ENCODE data around the gene STK11.

Gene STK11, protein sequence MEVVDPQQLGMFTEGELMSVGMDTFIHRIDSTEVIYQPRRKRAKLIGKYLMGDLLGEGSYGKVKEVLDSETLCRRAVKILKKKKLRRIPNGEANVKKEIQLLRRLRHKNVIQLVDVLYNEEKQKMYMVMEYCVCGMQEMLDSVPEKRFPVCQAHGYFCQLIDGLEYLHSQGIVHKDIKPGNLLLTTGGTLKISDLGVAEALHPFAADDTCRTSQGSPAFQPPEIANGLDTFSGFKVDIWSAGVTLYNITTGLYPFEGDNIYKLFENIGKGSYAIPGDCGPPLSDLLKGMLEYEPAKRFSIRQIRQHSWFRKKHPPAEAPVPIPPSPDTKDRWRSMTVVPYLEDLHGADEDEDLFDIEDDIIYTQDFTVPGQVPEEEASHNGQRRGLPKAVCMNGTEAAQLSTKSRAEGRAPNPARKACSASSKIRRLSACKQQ

DNA sequence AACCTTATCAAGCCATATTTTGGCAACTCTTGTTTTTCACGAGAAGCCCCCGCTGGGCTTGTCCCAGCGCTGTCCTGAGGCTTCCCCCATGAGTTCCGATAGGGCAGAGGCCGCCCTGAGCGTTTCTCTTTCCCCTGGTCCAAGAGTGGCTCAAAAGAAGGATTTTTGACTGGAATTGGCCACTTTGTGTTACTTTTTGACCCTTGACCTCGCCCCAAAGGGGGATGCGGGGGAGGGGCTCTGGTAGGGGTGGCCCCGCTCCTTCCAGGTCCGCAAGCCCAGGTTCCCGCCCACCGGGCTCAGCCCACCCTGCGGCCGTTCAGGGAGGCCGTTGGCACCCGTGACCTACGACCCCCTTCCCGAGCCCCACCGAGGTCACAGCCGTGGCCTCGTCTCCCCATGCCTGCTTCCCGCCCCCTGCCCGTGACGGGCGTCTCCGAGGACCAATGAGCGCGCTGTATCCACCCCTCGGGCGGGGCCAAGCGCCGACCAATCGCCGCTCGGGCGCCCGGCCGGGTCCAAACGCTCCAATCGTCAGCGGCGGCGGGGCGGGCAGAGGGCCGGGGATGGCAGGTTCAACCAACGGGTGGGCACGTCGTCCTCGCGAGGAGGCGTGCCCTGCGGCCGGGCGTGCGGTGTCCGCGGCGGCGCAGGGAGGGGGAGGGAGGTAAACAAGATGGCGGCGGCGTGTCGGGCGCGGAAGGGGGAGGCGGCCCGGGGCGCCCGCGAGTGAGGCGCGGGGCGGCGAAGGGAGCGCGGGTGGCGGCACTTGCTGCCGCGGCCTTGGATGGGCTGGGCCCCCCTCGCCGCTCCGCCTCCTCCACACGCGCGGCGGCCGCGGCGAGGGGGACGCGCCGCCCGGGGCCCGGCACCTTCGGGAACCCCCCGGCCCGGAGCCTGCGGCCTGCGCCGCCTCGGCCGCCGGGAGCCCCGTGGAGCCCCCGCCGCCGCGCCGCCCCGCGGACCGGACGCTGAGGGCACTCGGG, at the start of gene STK11:
STK11 (plus strand) TSS at position 665 of the 986 bp plus-strand sequence. CDS start 1,136 bp downstream, outside the sequence.
- peak; percentile 99 for DNase-seq

DNA sequence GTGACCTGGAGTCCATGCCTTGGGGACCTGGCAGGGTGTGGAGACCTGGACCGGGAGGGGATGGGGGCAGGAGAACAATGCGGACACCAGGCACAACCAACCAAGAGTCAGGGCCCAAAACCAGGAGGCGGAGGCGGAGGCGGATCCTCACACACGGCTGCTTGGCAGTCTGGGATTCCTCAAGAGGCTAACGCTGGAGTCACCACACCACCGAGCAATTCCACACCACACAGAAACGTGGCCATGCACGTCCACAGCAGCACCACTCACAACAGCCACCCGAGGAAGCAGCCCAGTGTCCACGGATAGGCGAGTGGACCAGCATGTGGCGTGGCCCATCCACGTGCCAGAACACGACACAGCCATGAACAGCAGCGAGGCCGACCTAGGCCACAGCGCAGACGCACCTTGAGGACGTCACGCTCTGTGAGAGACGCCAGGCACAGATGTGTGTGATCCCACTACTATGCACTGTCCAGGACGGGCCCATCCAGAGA, 49.2 kb upstream of the STK11 start:
- no peak for DNase-seq

DNA sequence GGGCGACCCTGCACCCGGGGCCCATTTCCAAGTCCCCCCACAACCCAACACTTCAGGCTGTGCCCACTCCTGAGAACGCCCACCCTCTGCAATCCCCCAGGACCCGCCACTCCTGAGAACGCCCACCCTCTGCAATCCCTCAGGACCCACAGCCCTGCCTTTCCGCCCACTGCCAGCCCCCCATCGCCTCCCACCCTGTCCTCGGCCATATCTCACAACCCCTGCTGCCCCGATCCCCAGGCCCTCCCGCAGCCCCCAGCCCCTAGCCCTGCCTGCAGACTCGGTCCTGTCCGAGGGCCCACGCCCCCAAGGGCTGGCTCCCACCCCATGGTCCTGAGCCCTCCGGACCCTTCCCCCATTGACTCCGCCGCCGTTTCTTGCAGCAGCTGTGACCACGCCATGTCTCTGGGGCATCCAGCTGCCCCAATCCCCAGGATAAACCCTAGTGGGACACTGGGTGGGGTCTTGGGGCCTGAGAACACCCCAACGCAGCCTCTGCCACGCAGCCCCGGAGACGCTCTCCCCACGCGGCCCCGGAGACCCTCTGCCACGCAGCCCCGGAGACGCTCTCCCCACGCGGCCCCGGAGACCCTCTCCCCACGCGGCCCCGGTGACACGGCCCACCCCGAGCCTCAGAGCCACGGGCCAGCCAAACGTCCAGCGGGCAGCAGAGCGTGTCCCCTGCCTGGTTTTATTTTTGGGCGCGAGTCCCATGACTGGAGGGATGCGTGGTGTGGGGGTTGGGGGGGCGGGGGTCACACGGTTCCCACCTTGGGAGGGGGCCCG, 48.6 kb upstream of the STK11 start:
- DNase-seq = no peak

GRCh38 chr19:1157931-1158884, 47.4 kb upstream of the STK11 start:
- DNase-seq = no peak

DNA sequence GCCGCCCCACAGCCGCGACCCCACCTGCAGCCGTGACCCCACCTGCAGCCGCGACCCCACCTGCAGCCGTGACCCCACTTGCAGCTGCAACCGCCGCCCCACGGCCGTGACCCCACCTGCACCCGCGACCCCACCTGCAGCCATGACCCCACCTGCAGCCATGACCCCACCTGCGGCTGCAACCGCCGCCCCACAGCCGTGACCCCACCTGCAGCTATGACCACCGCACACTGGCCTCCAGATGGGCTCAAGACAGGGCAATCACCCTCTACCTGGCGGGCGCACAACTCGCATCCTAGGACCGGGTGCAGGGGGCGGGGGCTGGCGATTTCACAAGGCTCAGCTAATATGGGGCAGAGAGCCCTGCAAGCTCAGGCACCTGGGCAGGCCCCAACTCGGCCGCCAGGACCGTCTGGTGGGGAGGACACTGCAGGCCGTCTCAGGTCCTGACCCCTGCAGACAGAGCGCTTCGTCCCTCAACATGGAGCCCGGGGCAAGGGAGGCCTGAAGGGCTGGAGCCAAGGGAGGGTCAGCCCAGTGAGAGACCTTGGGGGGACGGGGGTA, 46.6 kb upstream of the STK11 start:
- DNase-seq = no peak

GRCh38 chr19:1159864-1160595, 45.5 kb upstream of the STK11 start:
- DNase-seq = no peak

DNA sequence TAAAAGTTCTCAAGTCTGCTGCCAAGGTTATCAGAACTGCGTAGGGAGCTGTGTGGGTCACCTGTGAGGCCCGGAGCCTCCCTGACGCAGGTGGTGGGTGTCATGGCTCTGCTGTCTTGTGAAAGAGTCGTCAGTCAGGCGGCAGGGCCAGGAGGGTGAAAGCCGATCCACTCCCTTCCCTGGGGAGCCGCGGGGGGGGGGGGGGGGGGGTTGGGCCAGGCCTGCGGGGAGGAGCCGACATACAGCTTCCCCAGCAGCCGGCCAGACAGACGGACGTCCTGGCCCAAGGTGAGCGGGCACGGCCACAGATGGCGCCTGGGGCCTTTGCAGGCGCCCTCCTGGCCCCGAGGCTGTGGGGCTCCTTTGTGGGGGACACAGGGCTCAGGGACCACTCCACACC, 43.9 kb upstream of the STK11 start:
- no peak for DNase-seq

GRCh38 chr19:1162404-1163282, 42.9 kb upstream of the STK11 start:
- no peak for DNase-seq

DNA sequence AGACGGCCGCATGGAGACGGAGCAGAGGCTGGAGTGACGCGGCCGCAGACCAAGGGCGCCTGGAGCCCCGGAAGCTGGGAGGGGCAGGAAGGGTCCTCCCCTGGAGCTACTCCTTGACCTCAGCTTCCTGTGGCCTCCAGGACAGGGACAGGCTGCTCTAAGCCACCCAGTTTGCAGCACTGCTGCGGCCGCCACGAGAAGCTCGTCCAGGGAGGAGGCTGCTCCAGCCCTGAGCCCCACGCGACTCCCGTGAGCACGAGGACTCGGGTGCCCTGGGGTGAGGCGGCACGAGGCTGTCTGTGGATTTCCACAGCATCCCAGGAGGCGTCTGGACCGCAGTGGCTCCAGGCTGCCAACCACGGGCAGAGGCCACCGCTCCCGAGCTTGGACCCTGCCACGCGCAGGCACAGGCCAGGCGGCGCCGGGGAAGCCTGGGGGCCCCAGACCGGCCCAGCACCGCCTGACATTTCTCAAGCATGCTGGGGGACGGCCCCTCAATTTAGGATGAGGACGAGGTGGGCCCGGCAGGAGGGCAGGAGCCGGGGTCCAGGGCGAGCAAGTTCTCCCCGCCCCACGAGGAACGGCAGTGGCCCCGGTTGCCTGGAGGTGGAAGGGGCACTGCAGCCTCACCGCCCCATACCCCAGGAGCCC, 42.2 kb upstream of the STK11 start:
- no peak for DNase-seq

- DNase-seq = no peak
These were observed 41.5 kb upstream of the STK11 start for GRCh38 chr19:1163934-1164683.

DNA sequence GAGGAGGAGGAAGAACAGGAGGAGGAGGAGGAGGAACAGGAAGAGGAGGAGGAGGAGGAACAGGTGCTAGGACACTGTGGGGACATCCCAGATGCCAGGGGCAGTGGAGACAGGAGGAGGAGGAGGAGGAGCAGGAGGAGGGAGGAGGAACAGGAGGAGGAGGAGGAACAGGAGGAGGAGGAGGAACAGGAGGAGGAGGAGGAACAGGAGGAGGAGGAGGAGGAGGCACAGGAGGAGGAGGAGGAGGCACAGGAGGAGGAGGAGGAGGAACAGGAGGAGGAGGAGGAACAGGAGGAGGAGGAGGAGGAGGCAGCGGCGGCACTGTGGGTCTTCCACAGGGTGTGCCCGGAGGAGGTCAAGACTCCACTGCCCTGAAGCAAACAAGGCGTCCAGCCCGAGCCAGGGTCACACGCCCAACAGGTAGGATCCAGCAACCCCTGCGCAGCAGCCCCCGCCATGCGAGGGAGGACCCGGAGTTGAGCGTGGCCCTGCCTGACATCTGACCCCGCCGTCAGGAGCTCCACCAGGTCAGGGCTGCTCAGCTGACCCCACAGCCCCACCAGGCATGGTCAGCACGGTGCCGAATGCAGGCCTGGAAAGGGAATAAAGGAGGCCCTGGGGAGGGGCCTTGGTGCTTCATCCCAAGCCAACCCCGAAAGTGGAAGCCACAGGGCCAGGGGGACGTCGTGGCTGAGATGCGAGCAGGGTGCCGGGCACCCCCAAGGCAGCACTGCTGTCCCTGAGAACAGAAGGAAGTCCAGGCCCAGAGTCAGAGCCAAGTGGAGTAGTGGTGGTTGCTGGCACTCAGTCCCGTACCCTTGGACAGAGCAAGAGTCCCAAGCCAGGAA, 40.7 kb upstream of the STK11 start:
- DNase-seq = no peak

DNA sequence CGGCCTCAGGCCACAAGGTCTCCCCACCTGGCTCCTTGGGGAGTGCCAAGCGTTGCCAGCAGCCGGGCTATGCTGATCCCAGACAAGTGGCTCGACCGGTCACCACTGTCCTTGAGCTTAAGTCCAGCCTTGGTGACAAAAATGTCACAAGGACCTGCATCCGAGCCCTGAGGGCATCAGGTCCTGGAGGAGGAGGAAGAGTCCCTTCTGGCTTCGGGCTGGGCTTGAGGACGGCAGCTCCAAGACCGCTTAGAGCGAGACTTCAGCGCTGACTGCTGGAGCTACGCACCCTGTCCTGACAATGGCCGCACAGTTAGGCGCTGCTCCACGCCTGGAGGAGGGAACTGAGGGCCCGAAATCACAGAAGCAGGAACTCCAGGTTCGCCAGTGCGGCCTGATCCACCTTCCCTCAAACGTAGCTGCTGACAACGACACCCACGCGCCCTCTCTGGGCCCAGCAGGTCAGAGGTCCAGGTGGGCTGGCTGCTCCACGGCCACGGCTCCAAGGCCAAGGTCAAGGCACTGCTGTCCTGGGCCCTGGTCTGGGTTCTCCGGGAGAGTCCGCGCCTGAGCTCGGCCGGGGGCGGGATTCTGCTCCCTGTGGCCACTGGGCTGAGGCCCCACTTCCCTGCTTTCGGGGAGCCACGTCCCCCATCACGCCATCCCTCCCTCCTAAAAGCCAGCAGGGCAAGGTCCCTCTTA, 38.6 kb upstream of the STK11 start:
- DNase-seq = no peak

DNA sequence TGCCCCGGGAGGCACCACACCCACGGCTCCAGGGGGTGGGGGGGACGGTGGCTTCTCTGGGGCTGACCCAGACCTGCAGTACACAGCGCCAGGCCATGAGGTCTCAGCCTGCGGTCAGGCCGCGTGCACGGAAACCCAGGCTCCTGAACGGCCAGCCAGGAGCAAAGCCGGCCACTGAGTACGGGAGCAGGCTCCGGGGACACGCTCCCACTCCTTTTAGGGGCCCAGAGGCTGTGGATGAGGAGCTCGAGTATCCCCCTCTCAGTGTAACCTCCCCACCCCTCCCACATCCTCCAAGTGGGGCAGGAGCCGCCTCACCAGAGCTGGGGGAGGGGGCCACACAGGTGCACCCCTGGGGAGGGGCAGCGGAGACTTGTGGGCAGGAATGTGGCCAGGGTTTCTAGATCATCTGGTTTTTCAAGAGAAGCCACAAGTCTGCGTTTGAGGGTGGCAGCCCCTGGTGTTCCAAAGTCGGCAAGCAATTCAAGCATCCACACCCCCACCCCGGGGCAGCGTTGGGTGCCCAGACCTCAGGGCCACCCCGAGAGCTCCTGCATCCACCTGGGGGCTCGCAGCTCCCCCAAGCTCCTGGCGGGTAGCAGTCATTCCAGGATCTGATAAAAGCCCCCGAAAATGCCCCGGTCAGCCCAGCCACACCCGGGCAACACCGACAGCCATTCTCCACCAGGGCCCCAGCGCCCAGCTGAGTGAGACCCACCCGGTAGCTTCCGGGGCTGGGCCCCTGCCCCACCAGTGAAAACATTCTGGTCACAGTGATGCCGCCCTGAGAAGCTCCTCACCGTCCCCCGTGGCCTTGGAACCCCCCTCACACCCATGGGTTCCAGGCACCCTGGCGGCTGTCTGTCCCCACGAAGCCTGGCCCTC, 37.6 kb upstream of the STK11 start:
- no peak for DNase-seq

DNA sequence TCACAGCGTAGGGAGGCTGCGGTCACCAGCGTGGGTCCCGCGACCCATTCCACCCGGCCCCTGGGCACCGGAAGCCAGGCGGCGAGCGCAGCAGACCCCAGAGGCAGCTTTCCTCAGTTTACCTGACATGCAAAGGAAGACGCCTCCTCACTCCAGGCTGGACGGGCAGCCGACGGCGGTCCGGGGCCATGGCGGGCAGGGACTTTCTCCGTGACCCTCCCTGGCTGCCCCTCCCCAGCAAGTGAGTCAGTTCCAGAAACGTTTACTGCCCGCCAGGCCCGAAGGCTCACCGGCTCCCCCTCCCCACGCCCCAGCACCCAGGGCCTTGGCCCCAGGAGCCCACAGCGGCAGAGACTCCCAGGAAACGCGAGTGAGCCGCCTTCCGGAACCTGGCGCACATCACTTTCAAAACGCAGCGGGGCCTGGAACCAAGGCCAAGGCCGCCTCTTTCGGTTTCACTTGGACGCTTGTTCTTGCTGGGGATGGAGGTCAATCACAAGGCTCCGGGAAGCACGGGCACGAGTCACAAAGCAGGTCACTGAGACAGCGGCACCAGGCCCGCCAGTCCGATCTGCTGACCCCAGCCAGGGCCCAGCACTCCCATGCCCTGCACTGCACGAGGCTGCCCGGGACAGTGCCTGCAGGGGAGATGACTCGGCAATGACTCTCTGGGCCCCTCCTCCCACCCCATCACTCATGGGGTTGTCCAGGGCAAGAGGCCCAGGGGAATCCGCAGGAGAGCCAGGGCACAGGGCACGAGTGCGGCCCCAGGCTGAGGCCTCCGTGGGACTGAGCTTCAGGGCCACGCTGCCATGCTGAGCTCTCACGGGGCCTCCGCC, 36.8 kb upstream of the STK11 start:
- DNase-seq = no peak

Measured in activated CD4-positive, alpha-beta T cell treated with anti-CD3 and anti-CD28 coated beads for 1 hour (primary cell).